Activated naive CD4-positive, alpha-beta T cell treated with anti-CD3 and anti-CD28 coated beads, Interleukin-2, amount 10 ng/mL, durations not matched to agents 7 days and 5 days (primary cell): ENCODE data around the gene FOXN3.

Source experiments
- CTCF ChIA-PET: fragments of 350-600 bp; sonication (Branson Sonifier 250); formaldehyde crosslinking; loops from one replicate; lab custom pipeline; 2021; ENCODE audit warnings: antibody characterized with exemption; lab: Charles Lee
- DNase-seq: peaks from one replicate; pipeline ENCODE4 v3.0.0-alpha.2; 2020
- H3K27ac Mint-ChIP-seq: one replicate; pipeline ENCODE4 v1.8.0; 2021; ENCODE audit warnings: mild to moderate bottlenecking, moderate library complexity, mixed read lengths
- H3K27me3 Mint-ChIP-seq: one replicate; pipeline ENCODE4 v1.8.0; 2021; ENCODE audit warnings: mild to moderate bottlenecking, mixed read lengths
- H3K36me3 Mint-ChIP-seq: one replicate; pipeline ENCODE4 v1.8.0; 2021; ENCODE audit warnings: mixed read lengths
- H3K4me1 Mint-ChIP-seq: one replicate; pipeline ENCODE4 v1.8.0; 2021; ENCODE audit warnings: mixed read lengths
- H3K4me3 Mint-ChIP-seq: one replicate; pipeline ENCODE4 v1.8.0; 2021; ENCODE audit warnings: mild to moderate bottlenecking, moderate library complexity, mixed read lengths
- H3K9me3 Mint-ChIP-seq: one replicate; pipeline ENCODE4 v1.8.0; 2021; ENCODE audit warnings: mixed read lengths

FOXN3 gene

DNA sequence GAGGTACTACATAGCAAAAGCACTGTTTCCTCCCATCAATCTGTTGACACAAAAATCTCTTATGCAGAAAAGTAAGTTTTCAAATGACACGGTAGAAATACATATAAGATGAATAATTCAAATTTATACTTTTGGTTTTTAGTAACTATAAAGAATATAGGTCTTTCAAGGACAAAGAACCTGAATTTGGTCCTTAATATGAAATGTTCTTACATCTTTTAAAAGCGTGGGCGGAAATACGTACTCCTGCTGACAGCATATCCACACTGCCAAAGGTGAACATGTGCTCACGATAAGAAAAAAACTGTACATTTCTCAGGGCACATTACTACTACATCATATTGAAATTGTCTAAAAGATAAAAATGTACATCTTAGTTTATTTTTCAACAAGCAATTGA is 127.6 kb downstream of the FOXN3 start:
- CTCF ChIA-PET = no interaction called here
- H3K27me3 Mint-ChIP-seq = no peaks in the 10 kb centered on the region
- no peak overlapping the region for H3K4me3 Mint-ChIP-seq
- H3K27ac Mint-ChIP-seq = no peak overlapping the region
- no peaks in the 10 kb centered on the region for H3K9me3 Mint-ChIP-seq
- no peak for DNase-seq
- H3K36me3 Mint-ChIP-seq = peaks cover 10% of the 10 kb centered on the region
- peaks cover 7% of the 10 kb centered on the region for H3K4me1 Mint-ChIP-seq

DNA sequence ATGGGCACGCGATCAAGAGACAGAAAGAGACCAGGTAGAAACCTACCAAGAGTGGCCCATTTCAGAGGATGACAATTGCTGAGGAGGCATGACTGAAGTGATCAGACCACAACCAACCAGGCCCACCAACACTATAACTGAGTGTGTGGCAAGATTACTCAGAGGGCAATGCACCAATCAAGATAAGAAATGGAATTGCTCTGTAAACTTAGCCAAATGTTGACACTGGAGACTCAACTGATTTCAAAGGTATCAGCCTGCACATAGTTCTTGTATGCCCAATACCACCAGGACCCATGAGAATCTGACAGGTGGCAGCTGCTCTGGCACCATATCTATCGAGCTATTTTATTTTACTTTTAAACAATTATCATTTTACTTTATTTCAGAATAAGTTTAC is 128.9 kb downstream of the FOXN3 start:
- H3K4me3 Mint-ChIP-seq = no peak overlapping the region
- CTCF ChIA-PET = no interaction called here
- H3K36me3 Mint-ChIP-seq = peaks cover 12% of the 10 kb centered on the region
- peaks cover 18% of the 10 kb centered on the region for H3K4me1 Mint-ChIP-seq
- no peaks in the 10 kb centered on the region for H3K27me3 Mint-ChIP-seq
- H3K27ac Mint-ChIP-seq = no peak overlapping the region
- no peaks in the 10 kb centered on the region for H3K9me3 Mint-ChIP-seq
- no peak for DNase-seq

DNA sequence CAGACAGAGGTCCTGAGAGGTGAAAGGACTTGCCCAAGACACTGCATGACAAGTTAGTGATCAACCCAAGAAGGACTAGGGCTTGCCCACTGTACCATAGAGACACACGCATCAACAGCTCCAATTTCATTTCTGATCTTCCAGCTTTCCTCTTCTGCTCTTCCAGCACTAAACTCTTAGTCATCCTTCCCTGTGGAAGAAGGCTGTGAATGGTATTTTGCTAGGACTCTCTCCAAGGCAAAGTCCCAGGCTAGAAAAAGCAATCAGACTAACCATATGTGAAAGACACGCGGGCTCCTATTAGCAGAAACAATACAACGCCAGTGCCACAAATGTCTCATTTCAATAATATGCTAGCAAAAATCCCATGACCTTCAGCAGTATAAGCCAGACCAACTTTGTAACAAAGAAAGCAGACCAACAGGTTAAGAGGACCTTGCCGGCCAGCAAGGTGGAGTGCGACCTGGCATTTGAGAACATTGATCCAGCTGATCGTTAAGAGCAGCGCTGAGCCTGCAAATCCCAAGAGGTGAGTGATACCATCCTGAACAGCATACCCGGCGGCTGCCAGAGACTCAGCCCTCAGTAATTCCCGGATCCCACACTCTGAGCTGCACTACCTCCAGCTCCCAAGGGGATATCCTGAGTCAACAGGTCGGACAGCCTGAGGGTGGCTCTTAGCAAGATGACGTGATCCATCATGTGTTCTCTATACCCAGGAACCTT is 132.5 kb downstream of the FOXN3 start:
- no peaks in the 10 kb centered on the region for H3K27me3 Mint-ChIP-seq
- CTCF ChIA-PET = no interaction called here
- H3K27ac Mint-ChIP-seq = no peak overlapping the region
- H3K4me1 Mint-ChIP-seq = peaks cover 24% of the 10 kb centered on the region
- H3K4me3 Mint-ChIP-seq = no peak overlapping the region
- H3K36me3 Mint-ChIP-seq = peaks cover 20% of the 10 kb centered on the region
- H3K9me3 Mint-ChIP-seq = no peaks in the 10 kb centered on the region
- no peak for DNase-seq

DNA sequence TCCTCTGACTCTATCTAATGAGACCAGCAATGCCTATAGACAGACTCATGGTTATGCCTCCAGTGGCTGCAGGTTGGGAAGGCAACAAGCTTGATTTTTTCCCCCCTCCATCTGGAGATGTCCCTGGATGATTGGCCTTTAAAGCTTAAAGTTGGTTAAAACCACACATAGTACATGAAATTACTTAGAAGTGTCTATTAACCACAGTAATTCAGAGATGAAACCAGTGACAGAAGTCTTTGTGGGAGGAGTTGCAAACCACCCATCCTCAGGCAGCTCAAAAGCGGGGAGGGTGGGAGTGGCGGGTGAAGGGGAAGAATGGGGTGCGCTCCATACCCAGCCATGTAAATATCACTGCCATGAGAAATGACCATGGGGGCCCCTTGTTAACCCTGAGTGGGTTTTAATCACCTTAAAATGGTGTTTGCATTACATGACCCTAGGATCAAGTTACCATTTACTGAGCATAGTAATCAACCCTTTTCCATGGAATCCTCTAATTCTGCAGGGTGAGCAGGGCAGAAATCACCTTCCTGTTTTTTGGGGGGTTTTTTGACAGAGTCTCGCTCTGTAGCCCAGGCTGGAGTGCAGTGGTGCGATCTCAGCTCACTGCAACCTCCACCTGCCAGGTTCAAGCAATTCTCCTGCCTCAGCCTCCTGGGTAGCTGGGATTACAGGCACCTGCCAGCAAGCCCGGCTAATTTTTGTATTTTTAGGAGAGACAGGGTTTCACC is 133.5 kb downstream of the FOXN3 start:
- H3K4me1 Mint-ChIP-seq = peaks cover 24% of the 10 kb centered on the region
- no peaks in the 10 kb centered on the region for H3K27me3 Mint-ChIP-seq
- no peak overlapping the region for H3K27ac Mint-ChIP-seq
- CTCF ChIA-PET = no interaction called here
- no peaks in the 10 kb centered on the region for H3K9me3 Mint-ChIP-seq
- peaks cover 27% of the 10 kb centered on the region for H3K36me3 Mint-ChIP-seq
- peak; percentile 29 for DNase-seq
- H3K4me3 Mint-ChIP-seq = no peak overlapping the region

DNA sequence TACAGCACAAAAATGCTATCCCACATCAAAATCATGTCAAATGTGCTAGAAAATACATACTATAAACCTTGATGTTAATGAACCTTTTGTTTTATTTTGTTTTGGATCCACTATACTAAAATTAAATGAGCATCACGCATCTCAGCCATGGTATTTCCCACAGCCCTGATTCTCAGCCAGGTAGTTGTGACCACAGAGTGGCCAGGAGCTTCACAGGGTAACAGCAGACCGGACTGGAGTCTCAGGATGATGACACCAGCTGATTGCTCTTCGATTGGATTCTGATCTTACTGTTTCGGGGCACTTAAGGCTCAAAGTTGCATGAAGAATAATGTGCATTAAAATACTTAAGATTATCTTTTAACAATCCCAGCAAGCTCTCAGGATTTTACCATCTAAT is 134.8 kb downstream of the FOXN3 start:
- H3K9me3 Mint-ChIP-seq = no peaks in the 10 kb centered on the region
- H3K27me3 Mint-ChIP-seq = no peaks in the 10 kb centered on the region
- peaks cover 31% of the 10 kb centered on the region for H3K36me3 Mint-ChIP-seq
- DNase-seq = no peak
- peaks cover 29% of the 10 kb centered on the region for H3K4me1 Mint-ChIP-seq
- CTCF ChIA-PET = interaction anchor here (1.4 kb wide), 1 partner anchor 491 kb away, joined by 3 read pairs; no protein-coding TSS in a partner anchor
- no peak overlapping the region for H3K4me3 Mint-ChIP-seq
- no peak overlapping the region for H3K27ac Mint-ChIP-seq

DNA sequence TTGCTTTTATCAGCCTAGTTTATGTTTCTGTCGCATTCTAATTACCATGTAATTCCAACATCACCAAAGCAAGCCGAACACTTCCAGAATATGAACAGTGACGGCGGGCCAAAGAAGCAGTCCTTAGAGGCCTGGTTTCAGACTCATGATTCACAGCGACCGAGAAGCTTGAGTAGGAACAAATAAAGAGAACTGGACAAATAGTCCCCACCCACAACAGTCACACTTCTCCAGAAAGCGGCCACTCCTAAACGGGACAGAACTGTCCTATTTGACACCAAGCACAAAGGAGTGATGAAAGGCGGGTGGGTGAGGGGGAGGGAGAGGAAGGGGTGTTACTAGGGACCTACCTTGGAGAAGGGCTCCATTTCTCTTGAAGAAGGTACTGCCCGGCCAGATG is 136.4 kb downstream of the FOXN3 start:
- CTCF ChIA-PET = no interaction called here
- H3K4me1 Mint-ChIP-seq = peaks cover 43% of the 10 kb centered on the region
- no peak overlapping the region for H3K27ac Mint-ChIP-seq
- H3K4me3 Mint-ChIP-seq = no peak overlapping the region
- peaks cover 39% of the 10 kb centered on the region for H3K36me3 Mint-ChIP-seq
- no peak for DNase-seq
- no peaks in the 10 kb centered on the region for H3K27me3 Mint-ChIP-seq
- H3K9me3 Mint-ChIP-seq = no peaks in the 10 kb centered on the region

DNA sequence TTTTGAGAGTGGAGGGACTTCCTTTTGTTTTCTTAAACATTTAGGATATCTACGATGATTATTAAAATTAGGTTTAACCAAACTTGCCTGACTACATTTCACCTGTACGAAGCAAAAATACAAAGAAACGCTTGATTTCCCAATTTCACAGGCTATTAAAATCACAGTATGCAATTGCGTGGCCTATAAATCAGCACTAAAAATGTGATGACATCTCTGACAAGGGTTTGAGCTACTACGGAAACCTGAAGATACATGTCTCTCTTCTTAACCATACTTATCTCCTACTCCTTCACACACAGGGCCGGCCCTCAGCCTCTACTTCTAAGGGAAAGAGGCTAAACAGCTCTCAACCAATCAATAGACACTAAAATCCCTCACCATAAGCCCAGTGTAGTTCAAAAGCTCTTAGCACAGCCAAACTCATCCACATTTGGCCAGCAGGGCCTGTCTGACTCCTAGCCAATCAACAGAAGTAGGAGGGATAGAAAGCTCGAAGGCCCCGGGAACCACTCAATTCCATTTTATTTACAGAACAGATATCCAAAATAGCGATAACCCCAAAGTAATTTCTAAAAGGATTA is 137.3 kb downstream of the FOXN3 start:
- peaks cover 44% of the 10 kb centered on the region for H3K36me3 Mint-ChIP-seq
- CTCF ChIA-PET = no interaction called here
- H3K4me3 Mint-ChIP-seq = no peak overlapping the region
- H3K9me3 Mint-ChIP-seq = no peaks in the 10 kb centered on the region
- no peak for DNase-seq
- peaks cover 49% of the 10 kb centered on the region for H3K4me1 Mint-ChIP-seq
- H3K27me3 Mint-ChIP-seq = no peaks in the 10 kb centered on the region
- H3K27ac Mint-ChIP-seq = no peak overlapping the region

DNA sequence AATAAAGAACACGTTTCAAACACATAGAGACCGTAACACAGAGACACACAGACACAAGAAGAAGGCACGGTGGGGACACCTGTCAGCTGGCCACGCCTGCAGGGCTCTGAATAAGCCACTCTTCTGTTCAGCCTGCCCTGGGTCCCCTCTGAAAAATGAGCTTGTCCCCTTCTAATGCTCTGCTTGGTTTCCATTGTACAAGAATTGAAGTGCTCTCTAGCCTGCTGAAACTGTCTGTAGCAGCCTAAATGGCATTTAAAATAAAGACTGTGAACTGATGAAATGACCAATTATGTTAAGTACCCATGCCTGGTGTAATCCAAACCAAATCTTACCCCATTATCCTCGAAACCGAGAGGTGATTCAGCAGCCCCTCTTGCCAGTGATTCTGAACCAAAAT is 139.8 kb downstream of the FOXN3 start:
- Mint-ChIP-seq H3K4me1 (peaks cover 32% of the 10 kb centered on the region), H3K27ac (no peak overlapping the region), H3K4me3 (no peak overlapping the region), H3K27me3 (no peaks in the 10 kb centered on the region), H3K9me3 (no peaks in the 10 kb centered on the region), H3K36me3 (peaks cover 48% of the 10 kb centered on the region)
- no peak for DNase-seq
- CTCF ChIA-PET = no interaction called here

DNA sequence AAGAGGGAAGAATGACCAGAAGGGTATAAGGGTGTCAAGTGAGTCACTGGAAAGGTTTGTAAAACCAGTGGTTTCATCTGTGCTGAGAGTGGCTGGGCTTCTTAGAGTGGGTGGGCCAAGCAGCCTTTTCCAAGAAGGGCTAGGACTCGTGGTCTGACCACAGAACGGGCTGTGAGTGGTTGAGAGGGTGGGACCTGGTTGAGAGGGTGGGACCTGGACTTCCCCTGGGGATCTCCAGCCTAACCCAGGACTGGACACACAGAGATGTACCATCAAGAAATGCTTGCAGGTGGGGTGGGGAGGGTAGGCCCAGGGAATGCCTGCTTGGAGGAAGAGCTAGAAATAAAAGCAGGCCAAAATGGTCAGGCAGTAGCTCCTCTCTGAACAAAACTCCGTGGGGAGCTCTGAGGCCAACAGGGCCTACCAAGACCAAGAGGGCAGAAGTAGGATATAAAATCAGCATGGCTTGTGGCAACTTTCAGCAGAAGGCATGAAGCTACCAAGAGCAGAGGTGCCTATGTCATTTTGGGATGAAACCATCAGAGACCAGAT is 140.5 kb downstream of the FOXN3 start:
- no peaks in the 10 kb centered on the region for H3K27me3 Mint-ChIP-seq
- H3K27ac Mint-ChIP-seq = peak overlapping the region; percentile 73
- H3K4me1 Mint-ChIP-seq = peaks cover 30% of the 10 kb centered on the region
- H3K9me3 Mint-ChIP-seq = no peaks in the 10 kb centered on the region
- CTCF ChIA-PET = no interaction called here
- peak; percentile 44 for DNase-seq
- H3K4me3 Mint-ChIP-seq = no peak overlapping the region
- H3K36me3 Mint-ChIP-seq = peaks cover 45% of the 10 kb centered on the region

DNA sequence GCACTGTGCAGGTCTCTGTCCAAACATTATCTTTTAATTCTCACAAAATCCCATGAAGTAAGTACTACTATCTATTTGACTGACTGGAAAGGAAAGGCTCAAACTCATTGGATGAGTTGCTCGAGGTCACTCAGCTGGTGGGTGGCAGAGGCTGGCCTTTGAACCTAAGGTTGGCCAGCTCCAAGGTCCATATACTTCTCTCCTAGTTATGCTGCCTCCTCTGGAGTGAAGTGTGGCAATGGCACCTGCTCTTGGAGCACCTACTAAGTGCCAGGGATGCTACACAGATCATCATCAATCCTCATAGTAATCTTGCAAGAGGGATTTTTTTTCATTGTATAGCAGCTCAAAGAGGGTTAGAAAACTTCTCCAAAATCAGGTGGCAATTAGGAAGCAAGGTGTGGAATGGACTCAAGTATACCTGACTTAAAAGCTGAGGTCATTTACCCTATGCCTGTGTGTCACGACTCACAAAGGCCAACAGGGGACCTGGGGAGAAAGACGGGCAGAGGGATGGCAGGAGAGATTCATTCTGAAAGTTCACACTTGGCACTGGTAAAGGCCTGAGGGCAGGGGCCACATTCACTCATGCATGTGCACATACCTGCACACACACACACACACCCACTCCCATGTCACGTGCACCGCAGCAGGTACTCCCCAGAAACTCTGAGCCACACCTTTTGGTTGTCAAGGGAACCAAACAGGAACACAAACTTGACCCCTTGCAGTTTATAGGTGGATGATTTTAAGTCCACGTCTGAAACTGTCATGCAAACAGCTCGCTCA is 146.4 kb downstream of the FOXN3 start:
- Mint-ChIP-seq H3K9me3 (no peaks in the 10 kb centered on the region), H3K4me3 (no peak overlapping the region), H3K4me1 (peaks cover 8% of the 10 kb centered on the region), H3K36me3 (peaks cover 27% of the 10 kb centered on the region), H3K27ac (no peak overlapping the region), H3K27me3 (no peaks in the 10 kb centered on the region)
- CTCF ChIA-PET = no interaction called here
- no peak for DNase-seq

DNA sequence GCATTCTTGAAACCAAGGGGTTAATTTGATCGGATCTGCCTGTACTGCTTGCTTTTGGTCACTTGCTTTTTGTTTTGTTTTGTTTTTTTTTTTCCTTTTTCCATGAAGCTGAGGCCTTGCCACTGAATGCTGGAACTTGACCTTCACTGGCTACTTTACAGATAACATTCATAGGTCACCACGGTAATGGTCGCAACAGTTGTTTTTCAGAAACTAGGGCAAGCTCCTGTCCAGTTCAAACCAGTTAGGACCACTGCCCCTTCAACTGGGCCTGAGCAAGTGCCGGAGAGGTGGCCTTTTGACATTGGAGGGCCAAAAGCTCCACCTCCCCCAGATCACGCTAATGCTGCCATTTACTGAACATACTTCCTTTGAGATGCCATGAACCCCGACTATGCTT is 147.6 kb downstream of the FOXN3 start:
- Mint-ChIP-seq H3K27ac (peak overlapping the region; percentile 6), H3K4me3 (no peak overlapping the region), H3K36me3 (peaks cover 20% of the 10 kb centered on the region), H3K27me3 (no peaks in the 10 kb centered on the region), H3K9me3 (no peaks in the 10 kb centered on the region), H3K4me1 (no peaks in the 10 kb centered on the region)
- DNase-seq = no peak
- CTCF ChIA-PET = no interaction called here

DNA sequence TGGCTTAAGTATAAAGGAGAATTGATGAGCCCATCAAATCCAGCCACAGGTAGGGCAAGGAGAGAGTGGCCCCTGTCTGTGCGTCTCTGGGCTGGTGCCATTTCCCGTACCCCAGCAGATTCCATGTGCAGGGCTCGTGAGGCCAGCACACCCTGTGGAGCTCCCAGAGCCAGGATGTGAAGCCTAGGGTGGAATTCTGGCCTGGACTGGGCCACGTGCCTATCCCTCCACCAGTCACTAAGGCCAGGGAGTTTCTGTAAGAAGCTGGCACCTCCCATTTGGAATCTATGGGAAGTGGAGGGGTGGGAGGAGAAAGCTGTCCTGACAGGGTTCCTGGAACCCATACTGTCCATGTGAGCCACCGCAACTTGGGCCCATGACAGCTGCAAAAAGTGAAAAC is 148.5 kb downstream of the FOXN3 start:
- no peaks in the 10 kb centered on the region for H3K4me1 Mint-ChIP-seq
- no peak overlapping the region for H3K27ac Mint-ChIP-seq

DNA sequence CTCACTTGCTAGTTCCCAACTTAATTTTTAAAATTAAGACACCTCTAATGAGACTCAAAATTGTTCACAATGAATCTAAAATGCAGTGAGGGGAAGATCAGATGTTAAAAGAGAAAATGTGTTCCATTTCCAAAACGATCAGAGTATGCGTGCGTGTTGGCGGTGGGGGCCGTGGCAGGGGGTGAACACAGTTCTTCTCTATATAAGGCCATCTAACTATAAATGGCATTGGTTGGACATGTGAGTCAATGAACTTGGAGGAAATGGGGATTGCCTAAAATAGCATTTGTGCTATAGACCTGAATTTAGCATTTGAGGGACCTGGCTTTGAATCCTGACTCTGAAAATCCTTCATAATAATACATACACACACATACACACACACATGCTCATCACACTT is 149.4 kb downstream of the FOXN3 start:
- CTCF ChIA-PET = no interaction called here

More for the DNA sequence above, 148.5 kb downstream of the FOXN3 start:
- Mint-ChIP-seq H3K9me3 (no peaks in the 10 kb centered on the region), H3K27me3 (no peaks in the 10 kb centered on the region), H3K36me3 (peaks cover 16% of the 10 kb centered on the region), H3K4me3 (no peak overlapping the region)
- DNase-seq = no peak
- CTCF ChIA-PET = no interaction called here

DNA sequence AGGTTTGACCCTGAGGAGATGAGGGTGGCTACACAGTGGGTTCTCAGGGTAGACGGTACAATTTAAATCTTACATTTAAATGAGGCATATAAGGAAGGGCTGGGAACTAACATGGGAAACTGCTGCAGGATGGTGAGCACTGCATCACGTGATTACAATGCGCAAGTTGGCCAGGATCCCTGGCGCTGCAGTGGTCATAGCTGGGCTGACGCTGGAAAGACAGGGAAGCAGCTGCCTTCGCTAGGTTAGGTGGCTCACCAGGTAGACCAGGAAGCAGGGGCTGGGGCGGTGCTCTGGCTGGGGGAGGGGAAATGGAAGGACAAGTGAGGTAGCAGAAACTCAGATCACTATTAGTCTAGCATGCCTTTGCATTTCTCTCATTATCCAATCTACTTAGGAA is 149.9 kb downstream of the FOXN3 start:
- H3K4me1 Mint-ChIP-seq = no peaks in the 10 kb centered on the region
- H3K4me3 Mint-ChIP-seq = no peak overlapping the region
- DNase-seq = no peak
- CTCF ChIA-PET = no interaction called here
- no peak overlapping the region for H3K27ac Mint-ChIP-seq
- H3K9me3 Mint-ChIP-seq = no peaks in the 10 kb centered on the region
- no peaks in the 10 kb centered on the region for H3K27me3 Mint-ChIP-seq
- H3K36me3 Mint-ChIP-seq = peaks cover 16% of the 10 kb centered on the region

More for the DNA sequence above, 149.4 kb downstream of the FOXN3 start:
- no peak overlapping the region for H3K27ac Mint-ChIP-seq
- no peak for DNase-seq
- no peak overlapping the region for H3K4me3 Mint-ChIP-seq
- H3K9me3 Mint-ChIP-seq = no peaks in the 10 kb centered on the region
- no peaks in the 10 kb centered on the region for H3K4me1 Mint-ChIP-seq
- no peaks in the 10 kb centered on the region for H3K27me3 Mint-ChIP-seq
- peaks cover 14% of the 10 kb centered on the region for H3K36me3 Mint-ChIP-seq
